ENCODE data around the gene ETV1.

The ETV1 gene

GRCh38 chr7:13998866-13999265 lies 9.4 kb upstream of the ETV1 start:
- DNase-seq (ENCODE audit: extremely low spot score), result no peak
- TF ChIP-seq CTCF (IDR thresholded peaks at IDR 0.05; ENCODE audit: control extremely low read depth, extremely low read depth, low read depth, missing control alignments), result no peak
- POLR2A ChIA-PET, result no interaction called here
- CTCF ChIA-PET, result interaction anchor here (1.0 to 1.6 kb wide), 4 partner anchors 10 to 16 kb away, joined by 3 to 7 read pairs (median 4); partner anchors contain the start of gene ETV1

GRCh38 chr7:13992596-13992964 lies 3.1 kb upstream of the ETV1 start:
- no peak for DNase-seq (ENCODE audit: extremely low spot score)
- TF ChIP-seq CTCF (IDR thresholded peaks at IDR 0.05; ENCODE audit: control extremely low read depth, extremely low read depth, low read depth, missing control alignments), result no peak
- ChIA-PET POLR2A (no interaction called here), CTCF (interaction anchor here (1.4 kb wide), 1 partner anchor 12 kb away, joined by 4 read pairs; no protein-coding TSS in a partner anchor)

- ChIA-PET CTCF (interaction anchor here (1.4 kb wide), 1 partner anchor 11 kb away, joined by 4 read pairs; no protein-coding TSS in a partner anchor), POLR2A (no interaction called here)
- no peak for TF ChIP-seq CTCF (IDR thresholded peaks at IDR 0.05; ENCODE audit: control extremely low read depth, extremely low read depth, low read depth, missing control alignments)
- no peak for DNase-seq (ENCODE audit: extremely low spot score)
These were observed 2.5 kb upstream of the ETV1 start for GRCh38 chr7:13991791-13992595.

GRCh38 chr7:13990984-13991790 lies 1.7 kb upstream of the ETV1 start:
- POLR2A ChIA-PET, result no interaction called here
- DNase-seq (ENCODE audit: extremely low spot score), result peak; percentile 38
- CTCF ChIA-PET, result no interaction called here

GRCh38 chr7:13990319-13990983 lies 985 bp upstream of the ETV1 start:
- DNase-seq (ENCODE audit: extremely low spot score), result peak; percentile 32
- POLR2A ChIA-PET, result no interaction called here
- TF ChIP-seq CTCF (IDR thresholded peaks at IDR 0.05; ENCODE audit: control extremely low read depth, extremely low read depth, low read depth, missing control alignments), result no peak

More at GRCh38 chr7:13990984-13991790, 1.7 kb upstream of the ETV1 start:
- TF ChIP-seq CTCF (IDR thresholded peaks at IDR 0.05; ENCODE audit: control extremely low read depth, extremely low read depth, low read depth, missing control alignments), result no peak

GRCh38 chr7:13989949-13990305 lies 461 bp upstream of the ETV1 start:
- CTCF ChIA-PET, result interaction anchor here (0.9 to 1.1 kb wide), 2 partner anchors 10 kb away, joined by 3 read pairs; no protein-coding TSS in a partner anchor
- POLR2A ChIA-PET, result no interaction called here
- TF ChIP-seq CTCF (IDR thresholded peaks at IDR 0.05; ENCODE audit: control extremely low read depth, extremely low read depth, low read depth, missing control alignments), result no peak
- DNase-seq (ENCODE audit: extremely low spot score), result no peak

More at GRCh38 chr7:13990319-13990983, 985 bp upstream of the ETV1 start:
- CTCF ChIA-PET, result interaction anchor here (0.9 to 1.1 kb wide), 2 partner anchors 10 to 11 kb away, joined by 3 read pairs; no protein-coding TSS in a partner anchor
